T-helper 2 cell treated with Interferon-gamma antibody and Interleukin-4, amounts not matched to agents 5 μg/mL and 100 μg/mL, for 36 hours (primary cell): ENCODE data around the gene THOC5.
"Not testable (repeated sequence)": the region's sequence is repeated elsewhere in the genome, so short reads cannot be mapped to it uniquely, and the experiment has no call there.

ENCODE experiments used
- DNase-seq: peaks from one replicate; pipeline ENCODE4 v3.0.0; 2021; ENCODE audit warnings: low spot score
- H3K27ac Mint-ChIP-seq: one replicate; pipeline ENCODE4 v1.8.0; 2021; ENCODE audit warnings: mild to moderate bottlenecking, mixed read lengths
- H3K27me3 Mint-ChIP-seq: one replicate; pipeline ENCODE4 v1.8.0; 2021; ENCODE audit warnings: low read depth, mixed read lengths
- H3K36me3 Mint-ChIP-seq: one replicate; pipeline ENCODE4 v1.8.0; 2021; ENCODE audit warnings: low read depth, mixed read lengths
- H3K4me1 Mint-ChIP-seq: one replicate; pipeline ENCODE4 v1.8.0; 2021; ENCODE audit warnings: low read depth, mixed read lengths
- H3K4me3 Mint-ChIP-seq: one replicate; pipeline ENCODE4 v1.8.0; 2022; ENCODE audit warnings: mild to moderate bottlenecking, moderate library complexity, mixed read lengths
- H3K9me3 Mint-ChIP-seq: one replicate; pipeline ENCODE4 v1.8.0; 2021; ENCODE audit warnings: mixed read lengths

THOC5 gene

DNA sequence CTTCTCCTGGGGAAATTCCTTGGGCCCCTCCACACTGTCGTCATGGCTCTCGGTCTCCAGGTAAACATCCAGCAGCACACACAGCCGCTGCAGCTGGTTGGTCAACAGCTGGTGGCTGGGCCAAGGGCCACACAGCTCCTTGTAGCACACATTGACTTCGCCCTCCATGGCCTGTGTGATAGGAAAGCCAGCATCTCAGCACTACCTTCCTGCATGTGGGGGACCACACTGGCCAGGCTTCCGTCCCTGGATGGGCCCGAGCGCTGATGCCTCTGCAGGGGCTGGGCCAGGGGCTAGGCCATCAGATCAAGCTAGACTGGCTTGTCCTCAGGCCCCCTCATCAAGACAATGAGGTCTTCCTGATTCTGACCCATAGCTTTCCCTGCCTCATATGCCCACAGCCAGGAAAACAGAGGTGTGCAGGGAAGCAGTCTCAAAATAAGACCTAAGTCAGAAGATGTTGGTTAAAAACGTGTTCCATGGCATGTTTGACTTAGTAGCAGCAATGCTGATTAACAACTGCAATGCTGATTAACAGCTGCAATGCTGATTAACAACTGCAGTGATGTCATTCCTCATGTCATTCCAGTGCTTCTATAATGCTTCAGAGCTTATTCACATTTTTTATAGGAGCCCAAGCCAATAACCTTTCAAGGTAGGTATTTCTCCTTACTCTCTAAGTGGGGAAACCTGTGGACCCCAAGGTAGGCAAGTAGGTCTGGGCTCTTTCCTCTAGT lies 42.3 kb downstream of the THOC5 start:
- Mint-ChIP-seq H3K27ac (no peak overlapping the region), H3K9me3 (no peaks in the 10 kb centered on the region), H3K4me1 (no peaks in the 10 kb centered on the region), H3K36me3 (peaks cover 46% of the 10 kb centered on the region), H3K27me3 (no peaks in the 10 kb centered on the region), H3K4me3 (no peak overlapping the region)
- no peak for DNase-seq

DNA sequence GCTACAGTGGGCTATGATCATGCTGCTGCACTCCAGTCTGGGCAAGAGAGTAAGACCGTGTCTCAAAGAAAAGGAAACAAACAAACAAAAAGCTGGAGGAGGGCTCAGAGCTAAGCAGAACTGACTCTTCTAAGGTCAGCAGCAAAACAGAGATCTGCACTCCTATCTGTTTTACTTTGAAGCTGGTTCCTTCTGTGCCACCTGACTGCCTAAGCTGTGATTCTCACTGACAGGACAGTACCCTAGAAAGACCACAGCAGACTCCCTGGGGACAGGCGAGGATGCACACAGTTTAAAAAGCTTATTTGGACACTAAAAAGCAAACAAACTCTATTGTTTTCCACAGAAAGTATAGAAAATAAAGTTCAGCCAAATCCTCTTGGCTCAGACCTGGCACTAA lies 43.0 kb downstream of the THOC5 start:
- H3K27me3 Mint-ChIP-seq: no peaks in the 10 kb centered on the region
- H3K36me3 Mint-ChIP-seq: peaks cover 45% of the 10 kb centered on the region
- H3K4me3 Mint-ChIP-seq: no peak overlapping the region
- DNase-seq: no peak
- no peak overlapping the region for H3K27ac Mint-ChIP-seq
- H3K9me3 Mint-ChIP-seq: no peaks in the 10 kb centered on the region
- H3K4me1 Mint-ChIP-seq: no peaks in the 10 kb centered on the region

GRCh38 chr22:29509815-29510214 lies 43.7 kb downstream of the THOC5 start:
- Mint-ChIP-seq H3K36me3 (peaks cover 49% of the 10 kb centered on the region), H3K27ac (no peak overlapping the region), H3K9me3 (no peaks in the 10 kb centered on the region), H3K4me3 (no peak overlapping the region), H3K4me1 (no peaks in the 10 kb centered on the region), H3K27me3 (no peaks in the 10 kb centered on the region)
- DNase-seq: no peak

DNA sequence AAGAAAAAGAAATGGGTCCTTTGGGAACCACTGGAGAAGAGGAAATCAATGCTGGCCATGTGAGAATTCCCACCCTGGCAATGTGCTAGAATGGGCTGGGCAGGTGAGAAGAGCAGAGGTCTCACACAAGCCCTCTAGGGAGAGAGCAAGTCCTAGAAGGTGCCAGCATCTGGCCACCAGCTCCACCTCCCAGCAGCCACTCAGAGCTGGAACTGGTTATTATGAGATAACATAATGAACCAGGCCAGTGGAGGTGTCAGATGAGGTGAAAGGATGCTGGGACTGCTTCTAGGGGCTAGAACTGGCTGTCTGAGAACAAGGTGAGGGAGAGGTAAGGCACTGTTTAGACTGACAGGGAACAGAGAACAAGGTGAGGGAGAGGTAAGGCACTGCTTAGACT lies 44.3 kb downstream of the THOC5 start:
- H3K27me3 Mint-ChIP-seq: no peaks in the 10 kb centered on the region
- no peaks in the 10 kb centered on the region for H3K9me3 Mint-ChIP-seq
- H3K27ac Mint-ChIP-seq: no peak overlapping the region
- H3K4me3 Mint-ChIP-seq: no peak overlapping the region
- DNase-seq: no peak
- H3K36me3 Mint-ChIP-seq: peaks cover 49% of the 10 kb centered on the region
- no peaks in the 10 kb centered on the region for H3K4me1 Mint-ChIP-seq

DNA sequence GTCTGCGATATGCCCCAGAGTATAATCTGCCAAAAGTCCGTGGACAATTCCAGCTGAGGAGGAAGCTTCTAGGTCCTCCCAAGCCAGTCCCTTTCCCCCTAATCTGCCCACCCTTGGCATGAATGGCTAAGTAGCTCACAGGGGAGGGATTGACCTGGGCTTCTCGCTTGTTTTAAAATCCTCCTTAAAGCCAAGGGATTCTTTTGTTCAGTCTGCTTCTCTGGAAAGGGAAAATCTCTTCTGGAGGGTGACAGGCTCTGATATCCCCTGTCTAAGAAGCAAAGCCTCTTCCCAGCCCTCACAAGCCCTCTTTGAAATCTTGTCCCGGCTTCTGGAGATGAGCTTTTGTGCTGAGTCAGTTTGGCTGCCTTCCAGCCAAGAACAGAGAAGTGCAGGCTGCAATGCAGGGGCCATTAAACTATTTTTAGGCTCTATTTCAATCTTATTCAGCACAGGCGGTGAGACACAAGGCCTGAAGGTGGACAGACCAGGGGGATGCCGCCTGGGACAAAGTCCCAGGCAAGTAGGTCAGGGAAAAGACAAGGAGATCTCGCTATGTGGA lies 49.7 kb downstream of the THOC5 start:
- Mint-ChIP-seq H3K27ac (no peak overlapping the region), H3K4me3 (no peak overlapping the region), H3K4me1 (no peaks in the 10 kb centered on the region), H3K36me3 (peaks cover 27% of the 10 kb centered on the region), H3K27me3 (no peaks in the 10 kb centered on the region), H3K9me3 (no peaks in the 10 kb centered on the region)
- no peak for DNase-seq

- Mint-ChIP-seq H3K27ac (no peak overlapping the region), H3K9me3 (peaks cover 3% of the 10 kb centered on the region), H3K4me3 (no peak overlapping the region), H3K4me1 (no peaks in the 10 kb centered on the region), H3K36me3 (peaks cover 5% of the 10 kb centered on the region), H3K27me3 (no peaks in the 10 kb centered on the region)
- DNase-seq: no peak
Measured at GRCh38 chr22:29499852-29500251, 53.7 kb downstream of the THOC5 start.

DNA sequence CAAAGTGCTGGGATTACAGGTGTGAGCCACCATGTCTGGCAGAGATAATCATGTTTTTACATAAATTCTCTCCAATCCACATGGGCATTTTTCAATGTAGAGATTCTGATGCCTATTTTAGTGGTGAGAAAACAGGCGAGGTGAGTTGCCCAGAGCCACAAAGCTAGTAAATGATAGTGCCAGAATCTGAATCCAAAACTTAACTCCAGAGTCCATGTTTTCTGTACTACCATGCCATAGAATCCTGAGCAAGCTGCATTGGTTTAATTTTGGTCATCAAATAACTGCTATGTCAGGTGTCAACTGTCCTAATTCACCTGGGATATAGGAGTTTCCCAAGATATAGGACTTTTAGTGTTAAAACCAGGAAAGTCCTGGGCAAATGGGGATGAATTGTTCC lies 59.9 kb downstream of the THOC5 start:
- Mint-ChIP-seq H3K27ac (no peak overlapping the region), H3K36me3 (peaks cover 7% of the 10 kb centered on the region), H3K9me3 (peaks cover 8% of the 10 kb centered on the region), H3K4me1 (no peaks in the 10 kb centered on the region), H3K27me3 (no peaks in the 10 kb centered on the region), H3K4me3 (no peak overlapping the region)
- no peak for DNase-seq

DNA sequence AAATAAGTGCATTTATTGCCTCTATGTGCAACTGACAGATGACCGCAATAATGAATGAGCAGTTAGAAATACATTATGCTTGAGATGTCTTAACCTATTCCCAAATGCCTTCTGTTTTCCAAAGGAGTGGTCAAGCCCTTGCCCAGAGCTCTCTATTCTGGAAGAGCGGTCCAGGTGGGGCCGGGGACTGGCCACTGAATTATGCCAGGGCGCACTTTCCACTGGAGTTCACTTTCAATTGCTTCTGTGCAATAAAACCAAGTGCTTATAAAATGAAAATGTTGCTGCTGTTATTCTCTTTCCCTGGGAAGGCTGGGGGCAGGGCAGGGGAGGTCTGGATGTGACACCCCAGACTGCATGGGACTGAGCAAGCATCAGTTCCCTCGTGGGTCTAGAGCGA lies 62.5 kb downstream of the THOC5 start:
- Mint-ChIP-seq H3K27me3 (no peaks in the 10 kb centered on the region), H3K4me3 (no peak overlapping the region), H3K27ac (no peak overlapping the region), H3K4me1 (no peaks in the 10 kb centered on the region), H3K36me3 (peaks cover 7% of the 10 kb centered on the region), H3K9me3 (peaks cover 8% of the 10 kb centered on the region)
- no peak for DNase-seq

- H3K27me3 Mint-ChIP-seq, H3K36me3 Mint-ChIP-seq, H3K4me1 Mint-ChIP-seq, DNase-seq, H3K27ac Mint-ChIP-seq, H3K4me3 Mint-ChIP-seq, H3K9me3 Mint-ChIP-seq: not testable (repeated sequence)
Measured at GRCh38 chr22:29489127-29489780, 64.3 kb downstream of the THOC5 start.

- H3K27ac Mint-ChIP-seq: no peak overlapping the region
- DNase-seq: no peak
- no peaks in the 10 kb centered on the region for H3K9me3 Mint-ChIP-seq
- no peaks in the 10 kb centered on the region for H3K27me3 Mint-ChIP-seq
- H3K4me3 Mint-ChIP-seq: no peak overlapping the region
- H3K36me3 Mint-ChIP-seq: no peaks in the 10 kb centered on the region
- no peaks in the 10 kb centered on the region for H3K4me1 Mint-ChIP-seq
Measured at GRCh38 chr22:29487426-29487986, 66.1 kb downstream of the THOC5 start.

- Mint-ChIP-seq H3K27me3 (peaks cover 11% of the 10 kb centered on the region), H3K4me3 (no peak overlapping the region), H3K36me3 (peaks cover 1% of the 10 kb centered on the region), H3K9me3 (no peaks in the 10 kb centered on the region), H3K27ac (no peak overlapping the region), H3K4me1 (peaks cover 4% of the 10 kb centered on the region)
- no peak for DNase-seq
Measured at GRCh38 chr22:29485448-29485847, 68.1 kb downstream of the THOC5 start.

DNA sequence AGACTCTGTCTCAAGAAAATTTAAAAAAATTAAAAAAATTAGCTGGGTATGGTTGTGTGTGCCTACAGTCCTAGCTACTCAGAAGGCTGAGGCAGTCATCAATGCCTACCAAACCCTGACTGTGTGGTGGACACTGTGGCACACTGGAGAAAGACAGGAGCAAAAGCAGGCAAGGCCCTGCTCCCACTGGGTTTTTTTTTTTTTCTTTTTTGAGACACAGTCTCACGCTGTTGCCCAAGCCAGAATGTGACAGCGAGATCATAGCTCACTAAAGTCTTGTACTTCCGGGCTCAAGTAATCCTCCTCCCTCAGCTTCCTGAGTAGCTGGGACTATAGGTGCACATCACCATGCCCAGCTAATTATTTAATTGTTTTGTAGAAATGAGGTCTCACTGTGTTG lies 68.9 kb downstream of the THOC5 start:
- no peak for DNase-seq
- Mint-ChIP-seq H3K4me3 (no peak overlapping the region), H3K9me3 (no peaks in the 10 kb centered on the region), H3K27ac (no peak overlapping the region), H3K27me3 (peaks cover 13% of the 10 kb centered on the region), H3K36me3 (peaks cover 1% of the 10 kb centered on the region), H3K4me1 (peaks cover 5% of the 10 kb centered on the region)

- DNase-seq: no peak
- Mint-ChIP-seq H3K4me3 (no peak overlapping the region), H3K4me1 (peaks cover 10% of the 10 kb centered on the region), H3K27ac (no peak overlapping the region), H3K27me3 (peaks cover 27% of the 10 kb centered on the region), H3K36me3 (peaks cover 1% of the 10 kb centered on the region), H3K9me3 (no peaks in the 10 kb centered on the region)
Measured at GRCh38 chr22:29483254-29483653, 70.3 kb downstream of the THOC5 start.

DNA sequence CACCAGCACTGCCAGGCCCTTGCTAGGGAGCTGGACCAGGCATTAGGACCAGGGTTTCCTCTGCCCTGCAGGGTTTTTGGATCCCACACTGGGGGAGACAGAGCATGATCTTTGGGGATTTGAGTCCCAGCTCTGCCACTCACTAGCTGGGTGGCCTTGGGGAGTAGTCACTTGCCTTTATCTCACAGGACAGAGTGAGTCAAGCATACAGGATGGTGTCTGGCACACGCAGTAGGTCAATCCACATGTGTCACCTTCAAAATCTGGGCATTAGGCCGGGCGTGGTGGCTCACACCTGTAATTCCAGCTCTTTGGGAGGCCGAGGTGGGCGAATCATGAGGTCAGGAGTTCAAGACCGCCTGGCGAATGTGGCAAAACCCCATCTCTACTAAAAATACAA lies 70.8 kb downstream of the THOC5 start:
- Mint-ChIP-seq H3K4me3 (no peak overlapping the region), H3K27me3 (peaks cover 32% of the 10 kb centered on the region), H3K9me3 (no peaks in the 10 kb centered on the region), H3K4me1 (peaks cover 10% of the 10 kb centered on the region), H3K27ac (no peak overlapping the region), H3K36me3 (peaks cover 1% of the 10 kb centered on the region)
- DNase-seq: no peak
